NCI-H1092 treated with DMSO at 0.1 percent for 48 hours (cell line): ENCODE data around the gene RTL1.

ENCODE experiments used
- DNase-seq: peaks from one replicate; lab custom pipeline; 2025; lab: John Stamatoyannopoulos, UW

The RTL1 gene

DNA sequence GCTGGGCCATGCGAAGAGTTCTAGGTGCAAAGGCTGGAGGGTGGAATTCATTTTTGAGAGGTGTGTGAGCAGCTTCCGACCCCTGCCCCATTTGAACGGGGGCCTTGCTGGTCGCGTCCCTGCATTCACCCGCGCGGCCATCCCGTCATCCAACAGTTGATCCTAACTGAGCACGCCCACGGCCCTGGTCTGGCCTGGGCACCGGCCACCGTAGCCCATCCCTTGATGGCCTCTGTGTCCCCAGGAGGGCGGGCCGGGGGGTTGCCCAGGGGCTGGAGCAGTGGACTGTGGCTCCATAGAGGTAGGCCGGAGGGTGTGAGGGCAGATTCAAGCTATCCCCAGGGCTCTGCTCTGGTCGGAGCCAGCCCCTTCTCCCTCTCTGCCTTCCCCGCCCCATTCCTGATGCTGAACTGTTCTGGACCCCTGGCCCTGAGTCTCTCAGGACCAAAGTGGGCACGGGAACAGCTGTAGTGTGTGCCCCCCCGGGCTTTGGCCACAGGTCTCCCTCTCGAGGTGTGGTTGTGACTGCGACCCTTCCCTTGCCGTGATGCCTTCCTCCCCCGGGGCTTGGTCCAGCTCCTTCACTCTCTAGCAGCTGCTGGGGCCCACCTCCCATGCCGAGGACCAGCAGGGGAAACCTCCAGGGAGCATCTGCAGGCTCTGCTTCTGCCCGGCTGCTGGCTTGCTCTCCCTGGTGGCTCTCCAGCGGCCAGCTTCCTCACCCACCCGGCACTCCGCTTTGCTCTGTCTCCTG lies 68.6 kb downstream of the RTL1 start:
- no peak for DNase-seq

DNA sequence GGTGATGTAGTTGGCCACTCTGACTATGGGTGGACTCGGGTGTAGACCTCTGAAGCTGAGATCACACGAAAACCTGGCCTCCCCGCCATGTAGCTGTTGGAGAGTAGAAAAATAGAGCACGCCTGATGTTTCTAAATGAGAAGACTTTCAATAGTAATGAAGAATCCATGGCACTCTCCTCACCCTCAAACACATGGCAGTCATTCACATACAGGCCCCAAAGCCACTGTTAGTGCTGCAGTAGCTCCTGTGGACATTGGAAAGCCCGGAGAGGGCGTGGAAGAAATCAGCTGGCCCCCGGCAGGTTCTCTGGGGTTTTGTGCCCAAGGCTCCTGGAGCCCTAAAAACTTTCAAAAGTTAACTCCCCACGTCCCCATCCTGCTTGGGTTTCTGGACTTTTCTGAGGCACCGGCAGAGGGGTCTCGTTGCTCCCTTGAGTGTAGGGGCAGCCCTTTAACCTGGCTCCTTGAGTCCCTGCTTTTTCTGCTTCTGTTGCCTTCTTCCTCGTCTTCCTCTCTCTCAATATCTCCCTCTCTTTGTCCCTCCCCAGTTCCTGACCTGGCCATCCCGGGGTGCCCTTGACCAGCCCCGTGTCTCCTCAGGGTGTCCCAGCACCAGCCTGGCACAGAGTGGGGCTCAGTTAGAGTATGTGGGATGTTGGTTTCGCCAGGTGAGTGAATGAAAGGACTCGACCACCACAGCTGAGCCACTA lies 69.3 kb downstream of the RTL1 start:
- DNase-seq, result no peak

DNA sequence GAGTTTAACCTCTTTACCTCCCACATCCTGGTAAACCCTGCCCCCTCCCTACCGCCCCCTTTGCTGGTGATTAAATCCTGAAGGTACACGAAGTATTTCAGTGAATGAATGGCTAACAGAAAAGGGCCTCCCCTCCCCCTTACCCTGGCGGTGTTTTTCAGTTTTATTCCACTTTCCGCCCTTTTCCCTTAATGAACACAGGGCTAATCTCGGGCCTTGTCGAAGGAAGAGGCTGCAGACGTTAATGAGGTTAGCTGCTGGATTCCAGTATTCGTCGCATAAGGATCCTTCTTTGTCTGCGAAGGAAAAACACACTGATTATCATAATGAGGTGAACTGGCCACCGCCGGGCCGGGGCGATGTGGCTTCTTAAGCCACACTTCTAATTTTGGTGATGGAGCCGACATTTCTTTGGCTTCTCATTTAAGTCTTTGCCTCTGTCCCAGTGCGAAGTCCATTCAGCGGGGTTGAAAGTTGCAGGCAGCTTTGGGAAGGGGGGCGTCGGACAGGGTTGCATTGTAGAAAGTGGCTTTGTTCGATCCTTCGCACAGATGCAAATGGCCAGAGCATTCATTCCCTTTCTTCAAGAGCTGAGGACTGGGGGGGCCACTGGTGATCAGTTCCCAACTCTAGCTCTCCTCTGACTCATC lies 71.1 kb downstream of the RTL1 start:
- DNase-seq, result no peak

DNA sequence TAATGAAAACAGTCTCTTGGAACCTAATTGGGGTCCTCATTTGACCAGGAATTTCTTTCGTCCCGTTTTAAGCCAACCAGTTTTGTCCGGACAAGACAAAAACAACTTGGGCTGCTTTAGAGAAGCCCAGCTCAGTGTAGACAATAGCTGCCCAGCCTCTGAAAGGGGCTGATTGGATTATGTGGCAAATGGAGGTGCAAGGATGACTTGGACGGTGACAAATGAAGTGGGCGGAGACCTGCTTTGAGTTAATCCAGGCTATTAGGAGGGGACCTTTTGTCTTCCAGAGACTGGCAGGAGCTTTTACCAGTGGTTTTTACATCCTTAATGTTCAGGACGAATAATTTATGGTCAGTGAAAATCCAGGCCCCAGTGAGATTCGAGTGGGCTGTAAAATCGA lies 72.8 kb downstream of the RTL1 start:
- DNase-seq, result no peak
